ENCODE data around the gene OSCAR.

DNA sequence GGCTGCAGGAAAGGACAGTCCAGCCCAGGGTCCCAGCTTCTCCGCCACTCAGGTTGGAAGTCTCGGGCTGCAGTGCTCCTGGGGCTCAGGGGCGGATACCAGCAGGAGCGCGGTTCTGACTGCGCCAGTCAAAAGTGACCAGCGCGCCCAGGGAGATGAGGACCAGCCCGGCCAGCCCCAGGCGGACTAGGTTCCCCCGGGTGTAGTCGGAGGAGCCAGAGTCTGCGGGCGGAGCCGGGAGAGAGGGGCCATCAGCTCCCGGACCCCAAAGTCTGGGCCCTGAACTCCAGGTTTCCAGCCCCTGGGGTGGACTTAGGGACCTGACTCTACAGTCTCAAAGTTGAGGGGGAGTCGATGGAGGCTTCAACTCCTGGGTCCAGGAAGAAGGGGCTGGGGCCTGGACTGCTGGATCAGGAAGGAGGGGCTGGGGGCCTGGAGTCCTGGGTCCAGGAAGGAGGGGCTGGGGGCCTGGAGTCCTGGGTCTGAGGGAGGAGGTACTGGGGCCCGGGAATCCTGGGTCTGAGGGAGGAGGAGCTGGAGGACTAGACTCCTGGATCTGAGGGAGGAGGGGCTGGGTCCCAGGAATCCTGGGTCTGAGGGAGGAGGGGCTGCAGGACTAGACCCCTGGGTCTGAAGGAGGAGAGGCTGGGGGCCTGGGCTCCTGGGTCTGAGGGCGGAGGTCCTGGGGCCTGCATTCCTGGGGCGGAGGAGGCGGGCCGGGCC, 5.3 kb downstream of the OSCAR start:
- TF ChIP-seq FOXP2 (optimal IDR thresholded peaks at IDR 0.05; ENCODE audit: borderline replicate concordance, extremely low read depth, extremely low read length, insufficient read depth) (no peak), POLR2AphosphoS5 (IDR thresholded peaks at IDR 0.05; ENCODE audit: low read depth, low read length) (no peak), SIN3A (IDR thresholded peaks at IDR 0.05; ENCODE audit: borderline replicate concordance, insufficient read depth, low read length) (no peak)
